Chondrocyte (in vitro differentiated cells): ENCODE measurements around the gene UBE2O. TPM values are rescaled to one million over a fixed set of nuclear protein-coding genes. Genes with fewer than 3 reads are reported as not detected.

Experiments
- DNase-seq: peaks from one replicate; pipeline ENCODE4 v3.0.0; 2021; ENCODE audit warnings: mixed read lengths, low spot score
- H3K27ac Mint-ChIP-seq: one replicate; pipeline ENCODE4 v1.8.0; 2021; ENCODE audit warnings: mild to moderate bottlenecking, moderate library complexity, mixed read lengths; ENCODE audit not compliant: unreplicated experiment
- H3K27me3 Mint-ChIP-seq: 2 replicates; pipeline ENCODE4 v1.8.0; 2021; ENCODE audit warnings: low read depth, mixed read lengths
- H3K36me3 Mint-ChIP-seq: 2 replicates; pipeline ENCODE4 v1.8.0; 2021; ENCODE audit warnings: low read depth, mixed read lengths
- H3K4me1 Mint-ChIP-seq: 2 replicates; pipeline ENCODE4 v1.8.0; 2021; ENCODE audit warnings: low read depth, mild to moderate bottlenecking, mixed read lengths
- H3K4me3 Mint-ChIP-seq: one replicate; pipeline ENCODE4 v1.8.0; 2021; ENCODE audit warnings: mild to moderate bottlenecking, moderate library complexity, mixed read lengths; ENCODE audit not compliant: unreplicated experiment
- H3K9me3 Mint-ChIP-seq: 2 replicates; pipeline ENCODE4 v1.8.0; 2021; ENCODE audit warnings: low read depth, mixed read lengths
- total RNA-seq: library from RNA; stranded (reverse); gene quantifications from 3 replicates; pipeline ENCODE4 v1.2.1, GENCODE V29; 2021
- TF ChIP-seq, protein P1 (sequence below): fragments of 200-600 bp; sonication (generic); IDR thresholded peaks from 2 replicates; pipeline ENCODE4 v1.5.0; 2021; ENCODE audit warnings: antibody characterized with exemption, mild to moderate bottlenecking, moderate library complexity

UBE2O gene
- total RNA-seq, 1 donor from 2014 or later, result 22.1 TPM

DNA sequence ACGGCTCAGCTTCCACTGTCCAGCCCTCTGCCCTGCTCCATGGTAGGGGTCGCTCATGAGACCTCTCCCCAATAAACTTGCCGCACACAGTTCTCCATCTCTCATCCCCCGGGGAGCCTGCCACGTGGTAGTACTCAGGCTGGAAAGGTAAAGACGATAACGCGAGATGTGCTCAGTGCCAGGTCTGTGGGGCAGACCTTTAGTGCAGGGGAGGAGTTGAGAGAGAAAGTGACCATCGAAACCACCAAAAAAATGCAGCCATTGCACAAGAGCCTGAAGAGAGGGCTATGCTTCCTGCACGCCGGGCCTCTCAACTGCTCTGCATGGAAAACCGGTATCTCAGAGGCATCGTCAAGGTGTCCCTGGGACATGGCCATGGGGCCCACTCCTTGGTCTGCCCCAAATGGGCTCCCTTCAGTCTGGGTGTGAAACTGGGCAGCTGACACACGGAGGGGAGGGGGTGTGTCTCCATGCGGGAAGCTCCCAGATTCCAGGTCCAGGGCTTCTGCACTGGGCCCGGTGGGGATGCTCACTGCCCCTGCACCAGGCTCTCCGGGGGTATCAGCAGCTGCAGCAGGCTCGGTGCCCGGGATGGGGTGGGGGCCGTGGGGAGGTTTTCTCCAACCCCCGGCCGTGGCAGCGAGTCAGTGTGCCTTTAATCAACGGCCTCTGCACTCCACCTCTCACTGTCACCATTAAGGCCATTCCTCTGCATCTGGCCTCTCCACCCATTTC lies 9.8 kb upstream of the UBE2O start:
- TF ChIP-seq, protein P1, sequence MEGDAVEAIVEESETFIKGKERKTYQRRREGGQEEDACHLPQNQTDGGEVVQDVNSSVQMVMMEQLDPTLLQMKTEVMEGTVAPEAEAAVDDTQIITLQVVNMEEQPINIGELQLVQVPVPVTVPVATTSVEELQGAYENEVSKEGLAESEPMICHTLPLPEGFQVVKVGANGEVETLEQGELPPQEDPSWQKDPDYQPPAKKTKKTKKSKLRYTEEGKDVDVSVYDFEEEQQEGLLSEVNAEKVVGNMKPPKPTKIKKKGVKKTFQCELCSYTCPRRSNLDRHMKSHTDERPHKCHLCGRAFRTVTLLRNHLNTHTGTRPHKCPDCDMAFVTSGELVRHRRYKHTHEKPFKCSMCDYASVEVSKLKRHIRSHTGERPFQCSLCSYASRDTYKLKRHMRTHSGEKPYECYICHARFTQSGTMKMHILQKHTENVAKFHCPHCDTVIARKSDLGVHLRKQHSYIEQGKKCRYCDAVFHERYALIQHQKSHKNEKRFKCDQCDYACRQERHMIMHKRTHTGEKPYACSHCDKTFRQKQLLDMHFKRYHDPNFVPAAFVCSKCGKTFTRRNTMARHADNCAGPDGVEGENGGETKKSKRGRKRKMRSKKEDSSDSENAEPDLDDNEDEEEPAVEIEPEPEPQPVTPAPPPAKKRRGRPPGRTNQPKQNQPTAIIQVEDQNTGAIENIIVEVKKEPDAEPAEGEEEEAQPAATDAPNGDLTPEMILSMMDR, result no peak
- no peak for DNase-seq
- no peaks in the 10 kb centered on the region for H3K9me3 Mint-ChIP-seq
- H3K27me3 Mint-ChIP-seq, result no peaks in the 10 kb centered on the region
- peaks cover 3% of the 10 kb centered on the region for H3K4me1 Mint-ChIP-seq
- no peak overlapping the region for H3K27ac Mint-ChIP-seq
- H3K4me3 Mint-ChIP-seq, result no peak overlapping the region
- no peaks in the 10 kb centered on the region for H3K36me3 Mint-ChIP-seq

GRCh38 chr17:76461765-76462555 lies 9.0 kb upstream of the UBE2O start:
- no peak for DNase-seq
- Mint-ChIP-seq H3K27ac (no peak overlapping the region), H3K36me3 (no peaks in the 10 kb centered on the region), H3K4me1 (peaks cover 3% of the 10 kb centered on the region), H3K9me3 (no peaks in the 10 kb centered on the region), H3K27me3 (no peaks in the 10 kb centered on the region), H3K4me3 (no peak overlapping the region)
- TF ChIP-seq, protein P1, result no peak

- TF ChIP-seq, protein P1, result no peak
- Mint-ChIP-seq H3K36me3 (no peaks in the 10 kb centered on the region), H3K4me1 (no peaks in the 10 kb centered on the region), H3K27ac (no peak overlapping the region), H3K4me3 (no peak overlapping the region), H3K9me3 (no peaks in the 10 kb centered on the region), H3K27me3 (no peaks in the 10 kb centered on the region)
- no peak for DNase-seq
Observed at GRCh38 chr17:76459674-76460073, 6.7 kb upstream of the UBE2O start.

DNA sequence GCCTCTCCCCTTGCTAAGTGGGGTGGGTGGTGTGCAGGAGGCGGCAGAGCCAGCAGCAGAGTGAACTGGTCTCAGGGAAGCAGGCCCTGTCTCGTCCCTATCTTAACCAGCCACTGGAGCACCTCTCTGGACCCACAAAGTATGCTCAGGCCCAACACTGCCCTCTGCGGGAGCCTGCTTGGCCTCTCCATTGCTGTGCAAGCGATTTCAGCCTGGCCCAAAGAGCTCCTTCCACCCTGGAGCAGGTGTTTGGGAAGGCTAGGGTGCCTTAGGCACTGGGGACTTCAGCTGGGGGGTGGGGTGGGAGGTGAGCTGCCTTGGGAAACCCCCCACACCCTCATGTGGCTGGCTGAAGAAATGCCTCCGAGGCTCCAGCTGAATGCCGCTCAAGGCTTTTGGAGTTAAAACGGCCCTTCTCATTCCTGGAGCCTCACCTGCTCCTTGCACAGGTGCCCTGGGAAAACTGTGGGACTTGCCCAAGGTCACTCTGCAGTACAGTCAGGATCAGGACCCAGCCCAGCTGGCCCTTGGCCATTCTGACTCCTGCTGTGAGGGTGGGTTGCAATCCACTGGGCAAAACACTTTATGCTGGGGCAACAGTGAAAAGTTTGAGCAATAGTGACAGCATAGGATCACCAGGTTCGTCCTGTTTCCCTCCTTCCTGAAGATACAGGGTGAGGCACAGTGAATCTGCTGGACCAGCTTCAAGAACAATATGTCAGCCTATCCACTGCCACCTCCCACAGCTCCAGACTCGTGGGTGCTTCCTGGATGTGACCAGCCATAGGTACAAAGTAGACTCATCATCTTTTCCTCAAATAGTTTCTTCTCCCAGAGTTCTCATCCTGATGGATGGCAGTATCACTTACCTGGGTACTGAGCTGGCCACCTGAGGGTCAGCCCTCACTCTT lies 5.9 kb upstream of the UBE2O start:
- no peak overlapping the region for H3K27ac Mint-ChIP-seq
- no peaks in the 10 kb centered on the region for H3K27me3 Mint-ChIP-seq
- TF ChIP-seq, protein P1, result peak; percentile 74
- H3K4me1 Mint-ChIP-seq, result no peaks in the 10 kb centered on the region
- H3K36me3 Mint-ChIP-seq, result no peaks in the 10 kb centered on the region
- no peak overlapping the region for H3K4me3 Mint-ChIP-seq
- no peaks in the 10 kb centered on the region for H3K9me3 Mint-ChIP-seq
- DNase-seq, result no peak

DNA sequence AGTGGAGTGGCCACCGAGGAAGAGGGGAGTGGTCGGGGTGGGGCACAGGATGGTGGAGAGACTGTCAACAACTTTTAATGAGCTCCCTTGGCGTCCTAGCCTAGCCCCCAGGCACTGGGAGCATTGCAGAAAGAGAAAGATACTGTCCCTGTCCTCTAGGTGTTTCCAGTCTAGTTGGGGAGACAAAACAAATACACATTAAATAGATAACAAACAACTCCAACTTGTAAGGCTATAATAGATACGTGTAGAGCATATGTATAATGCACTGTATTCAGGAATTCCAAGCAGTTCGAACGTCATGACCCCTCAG lies 435 bp upstream of the UBE2O start:
- H3K4me3 Mint-ChIP-seq, result peak overlapping the region; percentile 86
- H3K27me3 Mint-ChIP-seq, result no peaks in the 10 kb centered on the region
- no peaks in the 10 kb centered on the region for H3K9me3 Mint-ChIP-seq
- H3K36me3 Mint-ChIP-seq, result no peaks in the 10 kb centered on the region
- peaks cover 31% of the 10 kb centered on the region for H3K4me1 Mint-ChIP-seq
- DNase-seq, result no peak
- TF ChIP-seq, protein P1, result peak; percentile 26
- peak overlapping the region; percentile 84 for H3K27ac Mint-ChIP-seq
